Ishikawa (cell line): Measurements from ENCODE around the gene ACTN1.

Source experiments
- CEBPB ChIP-seq: IDR thresholded peaks from 2 replicates; pipeline ENCODE4 v1.6.1; 2012
- CREB1 ChIP-seq: IDR thresholded peaks from 2 replicates; pipeline ENCODE4 v1.6.1; 2012; ENCODE audit warnings: low read depth
- EGR1 ChIP-seq: IDR thresholded peaks from 2 replicates; pipeline ENCODE4 v1.6.1; 2012
- MAX ChIP-seq: IDR thresholded peaks from 2 replicates; pipeline ENCODE4 v1.6.1; 2012
- RAD21 ChIP-seq: IDR thresholded peaks from 2 replicates; pipeline ENCODE4 v1.6.1; 2012; ENCODE audit warnings: low read depth
- TAF1 ChIP-seq: IDR thresholded peaks from 2 replicates; pipeline ENCODE4 v1.6.1; 2012; ENCODE audit warnings: low read depth, mild to moderate bottlenecking
- TF ChIP-seq, protein P1 (sequence below): IDR thresholded peaks from 2 replicates; pipeline ENCODE4 v1.6.1; 2012

DNA sequence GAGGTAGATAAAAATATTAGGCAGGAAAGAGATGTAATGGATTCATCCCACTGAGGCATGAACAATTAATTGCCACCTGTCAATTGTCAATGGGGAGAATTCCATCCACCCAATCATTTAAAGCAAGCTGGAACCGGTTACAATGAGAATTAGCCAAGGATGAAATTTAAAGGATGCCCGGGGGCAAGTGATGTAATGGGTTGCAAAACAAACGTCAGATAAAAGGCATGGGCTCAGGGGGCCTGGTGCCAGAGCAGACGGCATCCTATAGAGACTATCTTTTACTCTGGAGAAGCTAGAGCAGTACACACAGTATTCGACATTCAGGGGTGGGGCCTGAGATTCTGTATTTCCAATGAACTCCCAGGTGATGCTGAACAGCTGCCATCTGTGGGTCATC is 105.7 kb downstream of the ACTN1 start:
- TF ChIP-seq RAD21 = no peak
- TF ChIP-seq MAX = no peak
- no peak for TF ChIP-seq CEBPB
- TF ChIP-seq TAF1 = no peak
- TF ChIP-seq EGR1 = no peak
- TF ChIP-seq, protein P1, sequence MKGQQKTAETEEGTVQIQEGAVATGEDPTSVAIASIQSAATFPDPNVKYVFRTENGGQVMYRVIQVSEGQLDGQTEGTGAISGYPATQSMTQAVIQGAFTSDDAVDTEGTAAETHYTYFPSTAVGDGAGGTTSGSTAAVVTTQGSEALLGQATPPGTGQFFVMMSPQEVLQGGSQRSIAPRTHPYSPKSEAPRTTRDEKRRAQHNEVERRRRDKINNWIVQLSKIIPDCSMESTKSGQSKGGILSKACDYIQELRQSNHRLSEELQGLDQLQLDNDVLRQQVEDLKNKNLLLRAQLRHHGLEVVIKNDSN = no peak
- TF ChIP-seq CREB1 = no peak
